GM23338 (cell line): Measurements from ENCODE around the gene IGSF21. TPM values are rescaled to one million over a fixed set of nuclear protein-coding genes. Genes with fewer than 3 reads are reported as not detected.

Source experiments
- ATAC-seq: fragments of 200-7000 bp; cut with Tn5 transposase; 3 replicates; pipeline ENCODE4 v1.9.1; 2020
- DNase-seq: peaks from one replicate; pipeline ENCODE4 v3.0.0-alpha.2; 2015; ENCODE audit warnings: low spot score
- H2AFZ ChIP-seq: fragments of 200-600 bp; sonication (generic); 2 replicates; pipeline ENCODE4 v1.8.0; 2016; ENCODE audit warnings: antibody characterized with exemption, mild to moderate bottlenecking, moderate library complexity
- H3F3A ChIP-seq: fragments of 200-600 bp; sonication (generic); replicated peaks from 2 replicates; pipeline ENCODE4 v1.8.0; 2017; ENCODE audit warnings: antibody characterized with exemption, mixed run types, low read depth
- H3K27ac ChIP-seq: fragments of 200-600 bp; sonication (generic); 2 replicates; pipeline ENCODE4 v1.6.1; 2016; ENCODE audit warnings: low read depth
- H3K27me3 ChIP-seq: fragments of 200-600 bp; sonication (generic); 2 replicates; pipeline ENCODE4 v1.8.0; 2016; ENCODE audit warnings: mild to moderate bottlenecking, mixed run types, moderate library complexity; ENCODE audit not compliant: insufficient read depth
- H3K36me3 ChIP-seq: fragments of 200-600 bp; sonication (generic); 2 replicates; pipeline ENCODE4 v1.8.0; 2016; ENCODE audit warnings: mild to moderate bottlenecking; ENCODE audit not compliant: insufficient read depth
- H3K4me1 ChIP-seq: fragments of 200-600 bp; sonication (generic); 2 replicates; pipeline ENCODE4 v1.8.0; 2016; ENCODE audit warnings: mild to moderate bottlenecking, moderate library complexity; ENCODE audit not compliant: insufficient read depth
- H3K4me2 ChIP-seq: fragments of 200-600 bp; sonication (generic); 2 replicates; pipeline ENCODE4 v1.7.1; 2017; ENCODE audit warnings: mixed run types
- H3K4me3 ChIP-seq: fragments of 200-600 bp; sonication (generic); 2 replicates; pipeline ENCODE4 v1.6.1; 2016; ENCODE audit warnings: mixed run types
- H3K79me2 ChIP-seq: fragments of 200-600 bp; sonication (generic); replicated peaks from 2 replicates; pipeline ENCODE4 v1.8.0; 2017; ENCODE audit warnings: mild to moderate bottlenecking; ENCODE audit not compliant: insufficient read depth
- H3K9me2 ChIP-seq: fragments of 200-600 bp; sonication (generic); 2 replicates; pipeline ENCODE4 v1.8.0; 2017; ENCODE audit not compliant: insufficient read depth
- H4K20me1 ChIP-seq: fragments of 200-600 bp; sonication (generic); replicated peaks from 2 replicates; pipeline ENCODE4 v1.8.0; 2017; ENCODE audit warnings: mild to moderate bottlenecking; ENCODE audit not compliant: insufficient read depth
- H3K27ac Mint-ChIP-seq: 2 replicates; pipeline ENCODE4 v1.8.0; 2020; ENCODE audit warnings: inconsistent platforms, mild to moderate bottlenecking, moderate library complexity, mixed read lengths
- H3K27me3 Mint-ChIP-seq: 3 replicates; pipeline ENCODE4 v1.8.0; 2022; ENCODE audit warnings: low read depth, mild to moderate bottlenecking, moderate library complexity, mixed read lengths, inconsistent platforms; ENCODE audit not compliant: insufficient read depth, poor library complexity
- H3K36me3 Mint-ChIP-seq: 3 replicates; pipeline ENCODE4 v1.8.0; 2021; ENCODE audit warnings: low read depth, mild to moderate bottlenecking, inconsistent platforms, moderate library complexity, mixed read lengths
- H3K4me1 Mint-ChIP-seq: 3 replicates; pipeline ENCODE4 v1.8.0; 2020; ENCODE audit warnings: mild to moderate bottlenecking, inconsistent platforms, mixed read lengths
- H3K4me3 Mint-ChIP-seq: 3 replicates; pipeline ENCODE4 v1.8.0; 2021; ENCODE audit warnings: moderate library complexity, mild to moderate bottlenecking, inconsistent platforms, mixed read lengths
- H3K9me3 Mint-ChIP-seq: 3 replicates; pipeline ENCODE4 v1.8.0; 2020; ENCODE audit warnings: moderate library complexity, mild to moderate bottlenecking, inconsistent platforms, mixed read lengths
- CREB1 ChIP-seq: fragments of 250-450 bp; sonication (Bioruptor Pico); IDR thresholded peaks from 2 replicates; pipeline ENCODE4 v1.5.0; 2020; ENCODE audit warnings: low read depth, mild to moderate bottlenecking, moderate library complexity
- ETS1 ChIP-seq: IDR thresholded peaks from 2 replicates; pipeline ENCODE4 v1.6.1; 2016; ENCODE audit warnings: antibody characterized with exemption
- EZH2 ChIP-seq: fragments of 200-600 bp; sonication (generic); IDR thresholded peaks from one replicate; pipeline ENCODE4 v1.8.0; 2017; ENCODE audit warnings: antibody characterized with exemption, mild to moderate bottlenecking, low read depth; ENCODE audit not compliant: unreplicated experiment
- EZH2phosphoT487 ChIP-seq: fragments of 200-600 bp; sonication (generic); IDR thresholded peaks from one replicate; pipeline ENCODE4 v1.8.1; 2018; ENCODE audit warnings: antibody characterized with exemption; ENCODE audit not compliant: unreplicated experiment
- JUNB ChIP-seq: IDR thresholded peaks from one replicate; pipeline ENCODE4 v1.6.1; 2016; ENCODE audit warnings: antibody characterized with exemption; ENCODE audit not compliant: unreplicated experiment
- NANOG ChIP-seq: IDR thresholded peaks from 2 replicates; pipeline ENCODE4 v1.6.1; 2016; ENCODE audit warnings: antibody characterized with exemption, borderline replicate concordance
- POLR2AphosphoS5 ChIP-seq: IDR thresholded peaks from 2 replicates; pipeline ENCODE4 v1.6.1; 2016; ENCODE audit warnings: antibody characterized with exemption, low read depth
- REST ChIP-seq: IDR thresholded peaks from one replicate; pipeline ENCODE4 v1.6.1; 2018; ENCODE audit warnings: antibody characterized with exemption; ENCODE audit not compliant: unreplicated experiment
- STAT1 ChIP-seq: IDR thresholded peaks from one replicate; pipeline ENCODE4 v1.6.1; 2016; ENCODE audit warnings: antibody characterized with exemption; ENCODE audit not compliant: unreplicated experiment
- ZNF114 ChIP-seq: fragments of 250-450 bp; sonication (Bioruptor Pico); IDR thresholded peaks from 2 replicates; pipeline ENCODE4 v1.5.0; 2020; ENCODE audit warnings: mild to moderate bottlenecking, moderate library complexity
- ZNF331 ChIP-seq: fragments of 250-450 bp; sonication (Bioruptor Pico); IDR thresholded peaks from 2 replicates; pipeline ENCODE4 v1.5.0; 2020; ENCODE audit warnings: low read depth, mild to moderate bottlenecking, moderate library complexity
- polyA plus RNA-seq: library from polyadenylated mRNA; unstranded; fragments of >200 nt; fragmentation: Nextera tagmentation; extraction: Ambion mirVana; gene quantifications from 2 replicates; pipeline ENCODE4 v1.2.1, GENCODE V29; 2016
- total RNA-seq: library from RNA; depleted of rRNA; stranded (reverse); fragments of >200 nt; shearing (Covaris generic); gene quantifications from 2 replicates; pipeline ENCODE4 v1.2.3, GENCODE V29; 2014
- TF ChIP-seq, protein P1 (sequence below), 2 experiments: fragments of 200-600 bp in 1 of 2; sonication (generic) in 1 of 2; conservative IDR thresholded peaks; 2 replicates each; pipeline versions ENCODE4 v1.5.1 to v1.6.1; 2016 to 2017; ENCODE audit warnings: antibody characterized with exemption in 2 of 2, low read depth in 2 of 2, mild to moderate bottlenecking in 2 of 2, moderate library complexity in 1 of 2
- TF ChIP-seq, protein P2 (sequence below): fragments of 250-450 bp; sonication (Bioruptor Pico); IDR thresholded peaks from 2 replicates; pipeline ENCODE4 v1.5.0; 2020; ENCODE audit warnings: mild to moderate bottlenecking, moderate library complexity

Gene IGSF21
- total and polyA plus RNA-seq, 2 experiments from 2014 or later = 15.6 to 15.7 TPM

GRCh38 chr1:18144916-18145647, 37.5 kb downstream of the IGSF21 start:
- Histone ChIP-seq H3K4me1 (peaks cover 9% of the 10 kb centered on the region), H3K27me3 (no peaks in the 10 kb centered on the region), H3K27ac (no peak overlapping the region), H3K4me3 (no peak overlapping the region), H3K36me3 (no peaks in the 10 kb centered on the region), H3K9me2 (no peaks in the 10 kb centered on the region), H4K20me1 (no peaks in the 10 kb centered on the region; the same call in 1 of the 2 replicates), H3F3A (no peaks in the 10 kb centered on the region), H2AFZ (no peak overlapping the region), H3K4me2 (no peak overlapping the region), H3K79me2 (no peaks in the 10 kb centered on the region)
- no peak overlapping the region; the same call in 1 of the 2 replicates for H3K27ac Mint-ChIP-seq
- TF ChIP-seq POLR2AphosphoS5 (no peak), ZNF331 (no peak), STAT1 (no peak), ZNF114 (no peak), JUNB (no peak), NANOG (no peak), EZH2phosphoT487 (no peak), ETS1 (no peak), REST (no peak), EZH2 (no peak), CREB1 (CRISPR knock-in tag) (no peak)
- TF ChIP-seq, protein P1, sequence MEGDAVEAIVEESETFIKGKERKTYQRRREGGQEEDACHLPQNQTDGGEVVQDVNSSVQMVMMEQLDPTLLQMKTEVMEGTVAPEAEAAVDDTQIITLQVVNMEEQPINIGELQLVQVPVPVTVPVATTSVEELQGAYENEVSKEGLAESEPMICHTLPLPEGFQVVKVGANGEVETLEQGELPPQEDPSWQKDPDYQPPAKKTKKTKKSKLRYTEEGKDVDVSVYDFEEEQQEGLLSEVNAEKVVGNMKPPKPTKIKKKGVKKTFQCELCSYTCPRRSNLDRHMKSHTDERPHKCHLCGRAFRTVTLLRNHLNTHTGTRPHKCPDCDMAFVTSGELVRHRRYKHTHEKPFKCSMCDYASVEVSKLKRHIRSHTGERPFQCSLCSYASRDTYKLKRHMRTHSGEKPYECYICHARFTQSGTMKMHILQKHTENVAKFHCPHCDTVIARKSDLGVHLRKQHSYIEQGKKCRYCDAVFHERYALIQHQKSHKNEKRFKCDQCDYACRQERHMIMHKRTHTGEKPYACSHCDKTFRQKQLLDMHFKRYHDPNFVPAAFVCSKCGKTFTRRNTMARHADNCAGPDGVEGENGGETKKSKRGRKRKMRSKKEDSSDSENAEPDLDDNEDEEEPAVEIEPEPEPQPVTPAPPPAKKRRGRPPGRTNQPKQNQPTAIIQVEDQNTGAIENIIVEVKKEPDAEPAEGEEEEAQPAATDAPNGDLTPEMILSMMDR (conservative IDR thresholded peaks at IDR 0.05; ENCODE audit: low read depth in 2 of 2) = no peak
- TF ChIP-seq, protein P2, sequence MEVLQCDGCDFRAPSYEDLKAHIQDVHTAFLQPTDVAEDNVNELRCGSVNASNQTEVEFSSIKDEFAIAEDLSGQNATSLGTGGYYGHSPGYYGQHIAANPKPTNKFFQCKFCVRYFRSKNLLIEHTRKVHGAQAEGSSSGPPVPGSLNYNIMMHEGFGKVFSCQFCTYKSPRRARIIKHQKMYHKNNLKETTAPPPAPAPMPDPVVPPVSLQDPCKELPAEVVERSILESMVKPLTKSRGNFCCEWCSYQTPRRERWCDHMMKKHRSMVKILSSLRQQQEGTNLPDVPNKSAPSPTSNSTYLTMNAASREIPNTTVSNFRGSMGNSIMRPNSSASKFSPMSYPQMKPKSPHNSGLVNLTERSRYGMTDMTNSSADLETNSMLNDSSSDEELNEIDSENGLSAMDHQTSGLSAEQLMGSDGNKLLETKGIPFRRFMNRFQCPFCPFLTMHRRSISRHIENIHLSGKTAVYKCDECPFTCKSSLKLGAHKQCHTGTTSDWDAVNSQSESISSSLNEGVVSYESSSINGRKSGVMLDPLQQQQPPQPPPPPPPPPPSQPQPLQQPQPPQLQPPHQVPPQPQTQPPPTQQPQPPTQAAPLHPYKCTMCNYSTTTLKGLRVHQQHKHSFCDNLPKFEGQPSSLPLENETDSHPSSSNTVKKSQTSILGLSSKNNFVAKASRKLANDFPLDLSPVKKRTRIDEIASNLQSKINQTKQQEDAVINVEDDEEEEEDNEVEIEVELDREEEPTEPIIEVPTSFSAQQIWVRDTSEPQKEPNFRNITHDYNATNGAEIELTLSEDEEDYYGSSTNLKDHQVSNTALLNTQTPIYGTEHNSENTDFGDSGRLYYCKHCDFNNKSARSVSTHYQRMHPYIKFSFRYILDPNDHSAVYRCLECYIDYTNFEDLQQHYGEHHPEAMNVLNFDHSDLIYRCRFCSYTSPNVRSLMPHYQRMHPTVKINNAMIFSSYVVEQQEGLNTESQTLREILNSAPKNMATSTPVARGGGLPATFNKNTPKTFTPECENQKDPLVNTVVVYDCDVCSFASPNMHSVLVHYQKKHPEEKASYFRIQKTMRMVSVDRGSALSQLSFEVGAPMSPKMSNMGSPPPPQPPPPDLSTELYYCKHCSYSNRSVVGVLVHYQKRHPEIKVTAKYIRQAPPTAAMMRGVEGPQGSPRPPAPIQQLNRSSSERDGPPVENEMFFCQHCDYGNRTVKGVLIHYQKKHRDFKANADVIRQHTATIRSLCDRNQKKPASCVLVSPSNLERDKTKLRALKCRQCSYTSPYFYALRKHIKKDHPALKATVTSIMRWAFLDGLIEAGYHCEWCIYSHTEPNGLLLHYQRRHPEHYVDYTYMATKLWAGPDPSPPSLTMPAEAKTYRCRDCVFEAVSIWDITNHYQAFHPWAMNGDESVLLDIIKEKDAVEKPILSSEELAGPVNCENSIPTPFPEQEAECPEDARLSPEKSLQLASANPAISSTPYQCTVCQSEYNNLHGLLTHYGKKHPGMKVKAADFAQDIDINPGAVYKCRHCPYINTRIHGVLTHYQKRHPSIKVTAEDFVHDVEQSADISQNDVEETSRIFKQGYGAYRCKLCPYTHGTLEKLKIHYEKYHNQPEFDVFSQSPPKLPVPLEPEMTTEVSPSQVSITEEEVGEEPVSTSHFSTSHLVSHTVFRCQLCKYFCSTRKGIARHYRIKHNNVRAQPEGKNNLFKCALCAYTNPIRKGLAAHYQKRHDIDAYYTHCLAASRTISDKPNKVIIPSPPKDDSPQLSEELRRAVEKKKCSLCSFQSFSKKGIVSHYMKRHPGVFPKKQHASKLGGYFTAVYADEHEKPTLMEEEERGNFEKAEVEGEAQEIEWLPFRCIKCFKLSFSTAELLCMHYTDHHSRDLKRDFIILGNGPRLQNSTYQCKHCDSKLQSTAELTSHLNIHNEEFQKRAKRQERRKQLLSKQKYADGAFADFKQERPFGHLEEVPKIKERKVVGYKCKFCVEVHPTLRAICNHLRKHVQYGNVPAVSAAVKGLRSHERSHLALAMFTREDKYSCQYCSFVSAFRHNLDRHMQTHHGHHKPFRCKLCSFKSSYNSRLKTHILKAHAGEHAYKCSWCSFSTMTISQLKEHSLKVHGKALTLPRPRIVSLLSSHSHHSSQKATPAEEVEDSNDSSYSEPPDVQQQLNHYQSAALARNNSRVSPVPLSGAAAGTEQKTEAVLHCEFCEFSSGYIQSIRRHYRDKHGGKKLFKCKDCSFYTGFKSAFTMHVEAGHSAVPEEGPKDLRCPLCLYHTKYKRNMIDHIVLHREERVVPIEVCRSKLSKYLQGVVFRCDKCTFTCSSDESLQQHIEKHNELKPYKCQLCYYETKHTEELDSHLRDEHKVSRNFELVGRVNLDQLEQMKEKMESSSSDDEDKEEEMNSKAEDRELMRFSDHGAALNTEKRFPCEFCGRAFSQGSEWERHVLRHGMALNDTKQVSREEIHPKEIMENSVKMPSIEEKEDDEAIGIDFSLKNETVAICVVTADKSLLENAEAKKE (CRISPR knock-in tag) = no peak
- ATAC-seq (no peak), DNase-seq (no peak)
- H3K4me1 Mint-ChIP-seq = peaks cover 29% of the 10 kb centered on the region
- peaks cover 5% of the 10 kb centered on the region for H3K27me3 Mint-ChIP-seq
- no peak overlapping the region for H3K4me3 Mint-ChIP-seq
- no peaks in the 10 kb centered on the region for H3K9me3 Mint-ChIP-seq
- H3K36me3 Mint-ChIP-seq = no peaks in the 10 kb centered on the region
